Left ventricle myocardium inferior (tissue), 1 donor: ENCODE data around the gene RNF41. TPM values are rescaled to one million over a fixed set of nuclear protein-coding genes. Genes with fewer than 3 reads are reported as not detected.

Source experiments
- DNase-seq: peaks from one replicate; pipeline ENCODE4 v3.0.0-alpha.2; 2020
- H3K27ac ChIP-seq: fragments of 200-600 bp; replicated peaks from 2 replicates; pipeline ENCODE4 v1.8.0; 2021
- H3K27me3 ChIP-seq: fragments of 200-600 bp; 2 replicates; pipeline ENCODE4 v1.8.0; 2021; ENCODE audit warnings: low read depth
- H3K36me3 ChIP-seq: fragments of 200-600 bp; 2 replicates; pipeline ENCODE4 v1.8.0; 2021
- H3K4me1 ChIP-seq: fragments of 200-600 bp; 2 replicates; pipeline ENCODE4 v1.8.0; 2021
- H3K4me3 ChIP-seq: fragments of 200-600 bp; 2 replicates; pipeline ENCODE4 v1.8.0; 2021; ENCODE audit warnings: mild to moderate bottlenecking, moderate library complexity
- H3K9me3 ChIP-seq: fragments of 200-600 bp; replicated peaks from 2 replicates; pipeline ENCODE4 v1.8.0; 2021
- CTCF ChIP-seq: fragments of 200-600 bp; IDR thresholded peaks from 2 replicates; pipeline ENCODE4 v1.8.0; 2021; ENCODE audit warnings: antibody characterized with exemption, mild to moderate bottlenecking, borderline replicate concordance
- intact Hi-C: fragments of 100-400 bp; cut with micrococcal nuclease; formaldehyde crosslinking; loops from one replicate; pipeline ENCODE4 v1.11.0; 2022
- total RNA-seq: library from RNA; stranded (reverse); fragmentation: NEBNext Ultra II Directional; extraction: Animal tissue kit (Norgen Biotek cat#: 25700); gene quantifications from one replicate; pipeline ENCODE4 v1.2.1, GENCODE V29; 2021
- donor health status: DM: no; HTN: yes; CAD: no; lungs with severe emphysema.

RNF41 gene
- total RNA-seq, 1 donor from 2014 or later = 51.4 TPM

GRCh38 chr12:56190695-56191155 is 31.0 kb downstream of the RNF41 start:
- no peak for TF ChIP-seq CTCF
- peaks cover 13% of the 10 kb centered on the region for H3K36me3 ChIP-seq
- intact Hi-C loops = loop anchor here (5.0 kb wide), 1 partner anchor 73 kb away; the partner anchor contains the start of genes RPL41 and ZC3H10
- no peaks in the 10 kb centered on the region for H3K27me3 ChIP-seq
- H3K4me1 ChIP-seq = peaks cover 36% of the 10 kb centered on the region
- no peaks in the 10 kb centered on the region for H3K9me3 ChIP-seq
- no peak for DNase-seq
- peak overlapping the region; percentile 94 for H3K4me3 ChIP-seq
- peak overlapping the region; percentile 87 for H3K27ac ChIP-seq

GRCh38 chr12:56189918-56190694 is 31.6 kb downstream of the RNF41 start:
- H3K36me3 ChIP-seq = peaks cover 19% of the 10 kb centered on the region
- H3K27me3 ChIP-seq = no peaks in the 10 kb centered on the region
- intact Hi-C loops = loop anchor here (5.0 kb wide), 1 partner anchor 73 kb away; the partner anchor contains the start of genes RPL41 and ZC3H10
- H3K4me1 ChIP-seq = peaks cover 36% of the 10 kb centered on the region
- H3K4me3 ChIP-seq = peak overlapping the region; percentile 94
- H3K9me3 ChIP-seq = no peaks in the 10 kb centered on the region
- DNase-seq = peak; percentile 72
- H3K27ac ChIP-seq = peak overlapping the region; percentile 87
- no peak for TF ChIP-seq CTCF

- peaks cover 27% of the 10 kb centered on the region for H3K36me3 ChIP-seq
- no peaks in the 10 kb centered on the region for H3K27me3 ChIP-seq
- no peaks in the 10 kb centered on the region for H3K9me3 ChIP-seq
- intact Hi-C loops = no loop called here
- H3K27ac ChIP-seq = peak within 1 kb of the TSS; percentile 87
- peak within 1 kb of the TSS; percentile 94 for H3K4me3 ChIP-seq
- TF ChIP-seq CTCF = peak; percentile 77
- H3K4me1 ChIP-seq = peaks cover 36% of the 10 kb centered on the region
- peak; percentile 87 for DNase-seq
These were observed 32.4 kb downstream of the RNF41 start, which contains the start of gene SMARCC2 for GRCh38 chr12:56189099-56189917. Gene SMARCC2, minus strand, starts transcription at chr12:56189483. Its CDS starts 22 bp downstream, at chr12:56189461.

GRCh38 chr12:56188778-56189098 is 33.0 kb downstream of the RNF41 start:
- TF ChIP-seq CTCF = no peak
- DNase-seq = no peak
- peaks cover 37% of the 10 kb centered on the region for H3K4me1 ChIP-seq
- H3K4me3 ChIP-seq = peak overlapping the region; percentile 94
- no peaks in the 10 kb centered on the region for H3K9me3 ChIP-seq
- intact Hi-C loops = no loop called here
- H3K27ac ChIP-seq = peak overlapping the region; percentile 87
- no peaks in the 10 kb centered on the region for H3K27me3 ChIP-seq
- peaks cover 33% of the 10 kb centered on the region for H3K36me3 ChIP-seq

- Histone ChIP-seq H3K27ac (peak overlapping the region; percentile 87), H3K4me3 (peak overlapping the region; percentile 94), H3K4me1 (peaks cover 42% of the 10 kb centered on the region), H3K36me3 (peaks cover 38% of the 10 kb centered on the region), H3K9me3 (no peaks in the 10 kb centered on the region), H3K27me3 (no peaks in the 10 kb centered on the region)
- no peak for TF ChIP-seq CTCF
- intact Hi-C loops = no loop called here
- no peak for DNase-seq
These were observed 33.5 kb downstream of the RNF41 start for GRCh38 chr12:56188131-56188777.
